ENCODE results near the gene GPR107. TPM values are rescaled to one million over a fixed set of nuclear protein-coding genes. Genes with fewer than 3 reads are reported as not detected.

Gene GPR107
- total RNA-seq, 1 experiment from 2014 or later = 33.2 TPM

- Mint-ChIP-seq H3K36me3 (no peaks in the 10 kb centered on the region), H3K4me1 (peaks cover 19% of the 10 kb centered on the region), H3K27ac (0 out of 2 replicates have a peak within 1 kb of the TSS, but pooled peaks have one; percentile 19), H3K9me3 (no peaks in the 10 kb centered on the region), H3K4me3 (peak within 1 kb of the TSS; percentile 76), H3K27me3 (ENCODE audit: low read depth) (peaks cover 9% of the 10 kb centered on the region)
- ChIA-PET POLR2A (no interaction called here), CTCF (interaction anchor here (2.8 to 2.9 kb wide), 2 partner anchors 64 to 143 kb away, joined by 8 to 14 read pairs; no protein-coding TSS in a partner anchor)
- DNase-seq (ENCODE audit: low spot score) (peak; percentile 60), ATAC-seq (peak; percentile 46)
- TF ChIP-seq NR1H2 (CRISPR knock-in tag; IDR thresholded peaks at IDR 0.05) = no peak
- TF ChIP-seq NFATC4 (CRISPR knock-in tag; IDR thresholded peaks at IDR 0.05) = no peak
- no peak for TF ChIP-seq E2F1 (CRISPR knock-in tag; IDR thresholded peaks at IDR 0.05)
- TF ChIP-seq ELF4 (CRISPR knock-in tag; IDR thresholded peaks at IDR 0.05; ENCODE audit: low read depth) = no peak
- no peak for TF ChIP-seq FOXP4 (CRISPR knock-in tag; IDR thresholded peaks at IDR 0.05)
- no peak for TF ChIP-seq RELA (CRISPR knock-in tag; IDR thresholded peaks at IDR 0.05; ENCODE audit: borderline replicate concordance)
- TF ChIP-seq ARID4B (CRISPR knock-in tag; IDR thresholded peaks at IDR 0.05; ENCODE audit: borderline replicate concordance) = no peak
- TF ChIP-seq CDX4 (CRISPR knock-in tag; IDR thresholded peaks at IDR 0.05; ENCODE audit: borderline replicate concordance) = no peak
- no peak for TF ChIP-seq NFYB (CRISPR knock-in tag; conservative IDR thresholded peaks at IDR 0.05; ENCODE audit: low read depth)
- no peak for TF ChIP-seq ZNF532 (CRISPR knock-in tag; IDR thresholded peaks at IDR 0.05; ENCODE audit: borderline replicate concordance)
- no peak for TF ChIP-seq TEAD1 (CRISPR knock-in tag; IDR thresholded peaks at IDR 0.05)
- no peak for TF ChIP-seq FOXK1 (CRISPR knock-in tag; IDR thresholded peaks at IDR 0.05)
Observed at GRCh38 chr9:130172161-130172857, 118.6 kb downstream of the GPR107 start, which contains the start of gene NCS1. Gene NCS1 (plus strand): TSS chr9:130172404. CDS start chr9:130172664, 260 bp downstream.

All from WTC11 (cell line).